ENCODE measurements around the gene INO80B.

- TF ChIP-seq REST (IDR thresholded peaks at IDR 0.05; ENCODE audit: low read depth) = no peak
- no peak for TF ChIP-seq POLR2AphosphoS5 (IDR thresholded peaks at IDR 0.05; ENCODE audit: low read depth, low read length)
- TF ChIP-seq RAD21 (IDR thresholded peaks at IDR 0.05; ENCODE audit: low read depth) = no peak
- TF ChIP-seq TCF7L2 (IDR thresholded peaks at IDR 0.05; ENCODE audit: borderline replicate concordance, extremely low read depth, insufficient read depth, insufficient read length) = no peak
- no peak for TF ChIP-seq JUND (IDR thresholded peaks at IDR 0.05)
- no peak for TF ChIP-seq CTCF (IDR thresholded peaks at IDR 0.05 in 2 of 3, conservative IDR thresholded peaks at IDR 0.05 in 1 of 3; ENCODE audit: borderline replicate concordance in 1 of 3, insufficient read depth in 1 of 3, low read depth in 2 of 3, low read length in 2 of 3)
- TF ChIP-seq ZBTB33 (IDR thresholded peaks at IDR 0.05; ENCODE audit: extremely low read depth, insufficient replicate concordance, low read length) = no peak
- no peak for TF ChIP-seq POLR2A (IDR thresholded peaks at IDR 0.05; ENCODE audit: borderline replicate concordance, extremely low read depth, insufficient read depth, insufficient read length)
- no peak for TF ChIP-seq ZFX (IDR thresholded peaks at IDR 0.05)
- no peak for TF ChIP-seq SP1 (IDR thresholded peaks at IDR 0.05; ENCODE audit: low read depth)
- no peak for TF ChIP-seq SIN3A (IDR thresholded peaks at IDR 0.05; ENCODE audit: low read depth)
Observed at GRCh38 chr2:74462786-74463105, 7.9 kb downstream of the INO80B start.

All from HCT116 (cell line).